ENCODE results near the gene TMEM106A. TPM values are rescaled to one million over a fixed set of nuclear protein-coding genes. Genes with fewer than 3 reads are reported as not detected.
"Not testable (repeated sequence)": the region's sequence is repeated elsewhere in the genome, so short reads cannot be mapped to it uniquely, and the experiment has no call there.

The TMEM106A gene, protein sequence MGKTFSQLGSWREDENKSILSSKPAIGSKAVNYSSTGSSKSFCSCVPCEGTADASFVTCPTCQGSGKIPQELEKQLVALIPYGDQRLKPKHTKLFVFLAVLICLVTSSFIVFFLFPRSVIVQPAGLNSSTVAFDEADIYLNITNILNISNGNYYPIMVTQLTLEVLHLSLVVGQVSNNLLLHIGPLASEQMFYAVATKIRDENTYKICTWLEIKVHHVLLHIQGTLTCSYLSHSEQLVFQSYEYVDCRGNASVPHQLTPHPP
- 0.96 and 1.7 TPM in 2 replicates for total RNA-seq (2014; rRNA removed; shearing (Covaris generic))

DNA sequence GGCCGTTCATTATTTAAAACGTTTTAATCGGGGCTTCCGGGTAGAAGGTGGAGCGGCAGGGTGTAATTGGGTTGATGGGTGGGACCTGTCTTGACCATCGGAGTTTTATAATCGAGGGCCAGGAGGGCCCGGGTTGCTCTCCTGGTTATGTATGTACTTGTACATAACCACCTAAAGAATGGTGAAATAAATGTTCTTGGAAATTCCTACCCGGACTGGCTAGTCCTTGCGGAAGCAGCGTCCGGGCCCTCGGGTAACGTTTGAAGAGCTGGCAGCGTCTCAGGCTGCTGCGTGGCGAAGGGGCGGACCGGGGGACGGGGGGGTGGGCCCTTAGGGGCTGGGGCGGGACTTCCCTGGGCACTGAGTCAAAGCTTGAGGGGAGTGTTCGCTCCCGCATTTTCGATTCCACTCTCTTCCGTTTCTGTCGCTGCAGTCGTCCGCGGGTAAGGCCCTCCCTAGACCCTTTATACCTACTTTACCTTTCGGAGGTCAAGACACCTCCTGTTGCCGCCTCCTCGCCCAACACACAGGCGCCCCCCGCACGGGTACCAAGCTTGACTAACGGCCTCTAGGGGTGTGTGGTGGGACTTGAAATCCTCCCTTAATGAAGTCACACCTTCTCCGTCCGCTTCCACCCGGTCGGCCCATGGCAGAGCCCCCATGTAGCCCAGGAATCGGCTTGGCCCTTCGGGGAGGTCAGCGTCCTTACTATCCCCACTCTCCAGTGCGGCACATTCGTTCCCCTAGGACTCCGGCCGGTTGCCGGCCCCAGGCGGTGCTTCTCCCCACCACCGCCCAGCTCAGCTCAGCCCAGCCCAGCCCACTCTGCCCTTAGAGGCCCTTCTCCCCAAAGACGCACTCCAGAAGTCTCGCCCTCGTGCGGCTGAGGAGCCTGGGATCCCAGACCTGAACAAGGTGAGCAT lies at the start of gene TMEM106A:
TSS of gene TMEM106A (plus strand) at position 396 of the 923 bp plus-strand sequence. CDS start 1,167 bp downstream, outside the sequence.
- no peaks in the 10 kb centered on the region for H3K27me3 ChIP-seq (ENCODE audit: control insufficient read depth, insufficient read depth, low read length)

DNA sequence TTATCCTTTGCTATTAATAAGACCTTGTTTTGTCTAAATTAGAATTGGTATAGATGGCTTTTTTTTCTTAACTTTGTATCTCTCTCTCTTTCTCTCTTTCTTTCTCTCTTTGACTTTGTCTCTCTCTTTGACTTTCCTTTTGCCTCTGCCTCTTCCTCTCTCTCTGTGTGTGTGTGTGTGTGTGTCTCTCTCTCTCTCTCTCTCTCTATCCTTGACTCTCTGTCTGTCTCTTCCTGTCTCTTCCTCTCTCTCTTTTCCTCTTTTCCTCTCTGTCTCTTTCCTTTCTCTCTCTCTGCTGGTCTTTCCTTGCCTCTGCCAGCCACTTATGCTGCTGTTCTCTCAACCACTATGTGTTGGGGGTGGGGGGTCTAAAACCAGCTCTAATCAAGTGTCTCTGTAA lies 45.7 kb upstream of the TMEM106A start:
- H3K27me3 ChIP-seq (ENCODE audit: control insufficient read depth, insufficient read depth, low read length); H3K4me3 ChIP-seq (ENCODE audit: insufficient read depth, low read depth, low read length); H3K36me3 ChIP-seq (replicated peaks; ENCODE audit: control insufficient read depth, insufficient read depth, low read length); DNase-seq: not testable (repeated sequence)

More for the DNA sequence above, at the start of gene TMEM106A:
- Histone ChIP-seq H3K4me3 (ENCODE audit: insufficient read depth, low read depth, low read length) (peak within 1 kb of the TSS; percentile 61), H3K36me3 (replicated peaks; ENCODE audit: control insufficient read depth, insufficient read depth, low read length) (peaks cover 1% of the 10 kb centered on the region; the same call in 1 of the 2 replicates)
- DNase-seq: peak; percentile 97

DNA sequence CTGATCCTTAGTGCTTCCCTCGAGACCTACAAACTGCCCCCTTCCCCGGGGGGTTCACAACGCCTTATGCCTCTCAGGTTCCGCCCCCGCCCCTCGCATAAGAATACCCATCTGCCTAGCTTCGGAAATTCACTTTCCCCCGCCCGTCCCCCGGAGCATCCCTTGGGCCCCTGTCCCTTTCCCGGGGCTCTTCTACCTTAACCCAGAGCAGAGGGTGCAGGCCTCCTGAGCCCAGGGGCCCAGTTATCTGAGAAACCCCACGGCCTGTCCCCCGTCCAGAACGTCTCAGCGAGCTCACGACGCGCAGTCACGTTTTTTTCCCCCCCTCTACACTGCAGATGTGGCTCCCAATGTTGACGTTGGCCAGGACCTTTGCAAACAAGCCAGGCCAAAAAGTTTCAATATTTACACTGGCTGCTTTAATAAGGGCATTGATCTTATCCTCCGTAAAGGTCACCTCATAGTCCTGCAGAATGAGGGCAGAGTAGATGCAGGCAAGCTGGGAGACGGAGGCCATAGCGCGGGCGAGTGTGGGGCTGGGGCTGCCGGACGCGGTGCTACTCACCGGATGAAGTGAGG lies 42.0 kb upstream of the TMEM106A start:
- no peaks in the 10 kb centered on the region for H3K27me3 ChIP-seq (ENCODE audit: control insufficient read depth, insufficient read depth, low read length)
- H3K36me3 ChIP-seq (replicated peaks; ENCODE audit: control insufficient read depth, insufficient read depth, low read length): no peaks in the 10 kb centered on the region
- peak; percentile 73 for DNase-seq
- H3K4me3 ChIP-seq (ENCODE audit: insufficient read depth, low read depth, low read length): peak overlapping the region; percentile 79

DNA sequence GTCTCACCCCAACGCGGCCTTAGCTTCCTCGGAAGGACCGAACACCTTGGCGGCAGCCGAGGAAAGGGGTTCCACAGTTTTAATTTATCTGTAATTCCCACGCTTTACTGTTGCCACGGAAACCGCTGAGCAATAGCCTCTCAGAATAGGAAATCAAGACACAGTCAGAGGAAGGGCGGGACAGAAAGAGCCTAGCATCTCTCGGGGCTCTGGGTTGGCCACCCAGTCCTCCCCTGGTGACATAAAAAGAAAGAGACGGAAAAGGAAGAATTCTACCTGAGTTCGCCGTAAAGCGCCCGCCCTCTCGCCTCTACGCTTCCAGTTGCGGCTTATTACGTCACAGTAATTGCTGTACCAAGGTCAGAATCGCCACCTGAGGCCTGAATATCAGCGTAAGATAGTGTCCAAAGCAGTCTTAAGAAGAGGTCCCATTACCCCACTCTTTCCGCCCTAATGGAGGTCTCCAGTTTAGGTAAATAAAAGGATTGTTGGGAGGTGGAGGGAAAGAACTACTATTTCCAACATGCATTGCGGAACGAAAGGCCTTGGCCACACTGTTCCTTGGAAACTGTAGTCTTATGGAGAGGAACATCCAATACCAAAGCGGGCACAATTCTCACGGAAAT lies 41.4 kb upstream of the TMEM106A start:
- Histone ChIP-seq H3K27me3 (ENCODE audit: control insufficient read depth, insufficient read depth, low read length) (no peaks in the 10 kb centered on the region), H3K36me3 (replicated peaks; ENCODE audit: control insufficient read depth, insufficient read depth, low read length) (no peaks in the 10 kb centered on the region), H3K4me3 (ENCODE audit: insufficient read depth, low read depth, low read length) (peak overlapping the region; percentile 79)
- peak; percentile 95 for DNase-seq

DNA sequence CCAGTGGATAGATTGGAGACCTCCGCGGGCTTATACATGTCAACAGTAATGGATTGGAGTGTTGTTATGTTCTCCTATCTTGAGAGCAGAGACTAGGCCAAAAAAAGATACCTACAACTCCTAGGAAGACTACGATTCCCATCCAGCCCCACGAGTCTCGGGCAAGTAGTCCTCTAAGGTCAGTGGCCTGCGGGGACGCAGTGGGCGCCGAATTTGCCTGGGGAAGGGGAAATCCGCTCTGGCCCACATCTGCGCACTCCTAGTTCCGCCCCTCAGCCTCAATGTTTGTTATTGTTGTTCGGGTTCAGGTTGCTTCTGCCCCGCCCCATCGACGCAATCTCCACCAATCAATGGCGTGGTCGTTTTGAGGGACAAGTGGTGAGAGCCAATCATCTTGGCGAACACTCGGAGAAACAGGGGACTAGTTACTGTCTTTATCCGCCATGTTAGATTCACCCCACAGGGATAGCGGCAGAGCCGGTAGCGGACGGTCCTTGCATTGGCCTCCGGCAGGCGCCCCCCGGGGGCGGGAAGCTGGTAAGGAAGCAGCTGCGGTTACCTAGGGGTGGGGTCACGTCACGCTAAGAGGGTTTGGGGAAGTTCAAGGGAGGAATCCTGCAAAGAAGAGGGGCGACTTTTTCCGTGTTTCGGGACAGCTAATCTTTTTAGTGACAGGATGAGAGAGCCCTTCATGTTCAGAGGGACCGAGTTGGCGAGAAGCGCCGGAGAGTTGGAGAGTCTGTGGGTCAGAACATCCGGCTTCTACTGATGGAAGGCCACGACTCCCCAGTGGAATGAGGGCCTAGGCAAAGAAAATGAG lies 40.7 kb upstream of the TMEM106A start, which contains the start of gene NBR1:
TSS of gene NBR1 (plus strand) at position 449 of the 820 bp plus-strand sequence. CDS start 4,586 bp downstream, outside the sequence.
- Histone ChIP-seq H3K27me3 (ENCODE audit: control insufficient read depth, insufficient read depth, low read length) (no peaks in the 10 kb centered on the region), H3K36me3 (replicated peaks; ENCODE audit: control insufficient read depth, insufficient read depth, low read length) (no peaks in the 10 kb centered on the region), H3K4me3 (ENCODE audit: insufficient read depth, low read depth, low read length) (peak within 1 kb of the TSS; percentile 79)
- peak; percentile 97 for DNase-seq

DNA sequence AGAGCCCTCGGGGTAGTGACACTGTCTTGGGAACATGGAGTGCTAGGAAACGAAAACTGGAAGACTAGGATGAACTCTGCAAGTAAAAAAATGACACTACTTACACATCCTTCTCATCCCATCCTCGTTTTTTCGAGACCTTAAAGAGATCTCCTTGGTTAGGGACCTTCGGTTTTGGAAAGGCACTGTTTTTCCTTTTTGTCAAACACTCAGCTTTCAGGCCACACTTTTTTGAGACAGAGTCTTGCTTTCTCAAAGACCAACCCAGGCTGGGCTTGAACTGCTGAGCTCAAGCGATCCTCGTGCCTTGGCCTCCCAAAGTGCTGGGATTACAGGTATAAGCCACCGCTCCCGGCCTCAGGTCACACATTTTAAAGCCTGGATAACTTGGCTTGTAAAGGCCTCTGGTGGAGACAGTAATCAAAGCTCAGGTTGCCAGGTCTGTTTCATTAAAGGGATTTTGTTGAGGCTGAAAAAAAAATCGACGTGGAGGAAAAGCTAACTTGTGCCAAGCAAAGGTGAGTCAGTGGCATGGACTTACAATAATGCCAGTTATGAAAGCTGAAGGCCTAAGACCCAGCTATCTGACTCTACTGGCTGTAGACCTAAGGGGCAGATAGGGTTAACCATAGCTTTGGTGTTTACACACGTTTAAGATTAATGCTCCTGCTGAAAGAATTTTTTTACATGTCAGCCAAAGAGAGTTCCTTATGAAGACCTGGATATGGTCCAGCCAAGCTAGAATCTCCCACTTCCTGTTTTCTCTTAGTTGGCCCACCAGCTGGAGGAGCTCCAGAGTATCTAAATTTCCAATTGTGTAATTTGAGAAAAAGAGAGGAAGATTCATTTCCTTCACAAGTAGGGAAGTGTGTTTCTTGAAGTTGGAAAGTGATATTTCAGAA lies 39.8 kb upstream of the TMEM106A start:
- no peak for DNase-seq
- no peaks in the 10 kb centered on the region for H3K36me3 ChIP-seq (replicated peaks; ENCODE audit: control insufficient read depth, insufficient read depth, low read length)
- no peaks in the 10 kb centered on the region for H3K27me3 ChIP-seq (ENCODE audit: control insufficient read depth, insufficient read depth, low read length)
- peak overlapping the region; percentile 79 for H3K4me3 ChIP-seq (ENCODE audit: insufficient read depth, low read depth, low read length)

DNA sequence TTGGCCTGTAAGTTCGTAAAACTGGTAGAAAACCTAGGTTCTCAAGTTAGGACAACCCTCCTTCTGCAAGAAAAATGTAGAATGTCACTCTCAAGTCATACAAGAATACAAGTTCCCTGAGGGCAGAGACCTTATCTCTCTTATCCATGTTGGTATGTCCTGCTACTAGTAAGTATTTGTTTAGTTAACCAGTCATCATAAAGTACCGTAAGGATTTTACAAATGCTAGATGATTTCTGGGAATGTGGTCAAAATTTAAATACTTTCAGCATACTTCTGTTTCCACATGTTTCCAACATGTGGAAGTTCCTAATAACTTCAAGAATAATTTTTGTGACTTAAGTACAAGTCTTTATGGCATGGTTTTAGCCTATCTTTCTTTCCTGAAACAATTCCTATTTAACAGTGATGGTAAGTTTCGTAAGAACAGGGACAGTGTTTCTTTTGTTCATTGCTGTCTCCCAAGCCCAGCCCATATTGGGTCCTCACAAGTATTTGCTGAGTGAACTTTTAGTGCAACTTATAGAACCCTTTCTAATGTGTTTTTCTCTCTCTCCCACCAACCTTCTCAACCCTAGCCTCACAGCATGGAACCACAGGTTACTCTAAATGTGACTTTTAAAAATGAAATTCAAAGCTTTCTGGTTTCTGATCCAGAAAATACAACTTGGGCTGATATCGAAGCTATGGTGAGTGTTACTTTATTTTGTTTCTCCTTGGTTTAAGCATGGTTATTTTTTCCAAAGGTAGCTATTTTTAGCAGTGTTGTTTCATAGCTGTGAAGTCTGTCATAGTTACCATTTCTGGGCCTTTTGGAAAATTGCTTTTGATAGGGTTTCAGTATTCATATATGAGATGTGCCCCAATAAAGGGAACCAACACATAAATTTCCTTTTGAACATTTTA lies 36.2 kb upstream of the TMEM106A start:
- Histone ChIP-seq H3K4me3 (ENCODE audit: insufficient read depth, low read depth, low read length) (no peak overlapping the region), H3K27me3 (ENCODE audit: control insufficient read depth, insufficient read depth, low read length) (no peaks in the 10 kb centered on the region), H3K36me3 (replicated peaks; ENCODE audit: control insufficient read depth, insufficient read depth, low read length) (peaks cover 3% of the 10 kb centered on the region)
- DNase-seq: no peak

DNA sequence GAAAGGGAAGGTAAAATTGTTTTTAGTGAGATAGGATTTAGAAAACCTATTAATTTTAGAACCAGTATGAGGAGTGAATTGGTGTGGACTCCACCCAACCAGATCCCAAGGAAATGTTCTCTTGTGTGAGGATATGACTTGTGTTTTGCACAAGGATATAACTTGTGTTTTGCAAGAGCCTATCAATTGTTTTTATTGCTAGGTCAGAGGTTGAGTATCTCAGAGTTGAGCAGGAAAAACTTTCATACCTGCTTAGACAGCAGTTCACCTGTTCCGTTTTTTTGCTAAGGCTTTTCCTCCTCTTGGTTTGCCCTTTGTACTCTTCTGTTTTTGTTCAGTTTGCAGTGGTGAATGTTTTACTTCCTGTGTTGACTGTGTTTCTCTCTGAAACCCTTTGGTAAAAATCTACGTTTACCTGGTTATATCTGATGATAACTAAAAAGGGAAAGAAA lies 35.5 kb upstream of the TMEM106A start:
- Histone ChIP-seq H3K4me3 (ENCODE audit: insufficient read depth, low read depth, low read length) (no peak overlapping the region), H3K36me3 (replicated peaks; ENCODE audit: control insufficient read depth, insufficient read depth, low read length) (peaks cover 3% of the 10 kb centered on the region), H3K27me3 (ENCODE audit: control insufficient read depth, insufficient read depth, low read length) (no peaks in the 10 kb centered on the region)
- DNase-seq: no peak

DNA sequence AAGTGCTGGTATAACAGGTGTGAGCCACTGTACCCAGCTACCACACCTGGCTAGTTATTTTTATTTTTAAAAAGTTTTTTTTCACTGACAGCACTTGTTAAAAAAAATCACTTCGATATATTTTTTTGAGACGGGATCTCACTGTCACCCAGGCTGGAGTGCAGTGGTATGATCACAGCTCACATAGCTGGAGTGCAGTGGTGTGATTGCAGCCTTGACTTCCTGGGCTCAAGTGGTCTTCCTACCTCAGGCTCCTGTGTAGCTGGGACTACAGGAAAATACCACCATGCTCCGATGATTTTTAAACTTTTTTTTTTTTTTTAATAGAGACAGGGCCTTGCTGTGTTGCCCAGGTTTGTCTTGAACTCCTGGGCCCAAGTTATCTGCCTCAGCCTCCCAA lies 27.8 kb upstream of the TMEM106A start:
- Histone ChIP-seq H3K4me3 (ENCODE audit: insufficient read depth, low read depth, low read length) (no peak overlapping the region), H3K27me3 (ENCODE audit: control insufficient read depth, insufficient read depth, low read length) (no peaks in the 10 kb centered on the region), H3K36me3 (replicated peaks; ENCODE audit: control insufficient read depth, insufficient read depth, low read length) (peaks cover 6% of the 10 kb centered on the region)
- no peak for DNase-seq

DNA sequence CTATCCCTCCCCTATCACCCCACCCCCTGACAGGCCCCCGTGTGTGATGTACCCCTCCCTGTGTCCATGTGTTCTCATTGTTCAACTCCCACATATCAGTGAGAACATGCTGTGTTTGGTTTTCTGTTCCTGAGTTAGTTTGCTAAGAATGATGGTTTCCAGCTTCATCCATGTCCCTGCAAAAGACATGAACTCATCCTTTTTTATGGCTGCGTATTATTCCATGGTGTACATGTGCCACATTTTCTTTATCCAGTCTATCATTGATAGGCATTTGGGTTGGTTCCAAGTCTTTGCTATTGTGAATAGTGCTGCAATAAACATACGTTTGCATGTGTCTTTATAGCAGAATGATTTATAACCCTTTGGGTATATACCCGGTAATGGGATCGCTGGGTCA lies 25.0 kb upstream of the TMEM106A start:
- H3K4me3 ChIP-seq (ENCODE audit: insufficient read depth, low read depth, low read length); H3K27me3 ChIP-seq (ENCODE audit: control insufficient read depth, insufficient read depth, low read length); DNase-seq: not testable (repeated sequence)
- peaks cover 13% of the 10 kb centered on the region for H3K36me3 ChIP-seq (replicated peaks; ENCODE audit: control insufficient read depth, insufficient read depth, low read length)

DNA sequence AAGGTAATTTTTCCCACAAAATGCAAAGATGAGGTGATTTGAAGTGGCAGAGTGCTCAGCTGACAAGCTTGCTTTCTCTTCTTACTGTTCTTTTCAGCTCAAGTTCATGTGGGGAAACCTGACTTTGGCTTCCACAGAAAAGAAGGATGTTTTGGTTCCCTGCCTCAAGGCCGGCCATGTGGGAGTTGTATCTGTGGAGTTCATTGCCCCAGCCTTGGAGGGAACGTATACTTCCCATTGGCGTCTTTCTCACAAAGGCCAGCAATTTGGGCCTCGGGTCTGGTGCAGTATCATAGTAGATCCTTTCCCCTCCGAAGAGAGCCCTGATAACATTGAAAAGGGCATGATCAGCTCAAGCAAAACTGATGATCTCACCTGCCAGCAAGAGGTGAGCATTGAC lies 18.4 kb upstream of the TMEM106A start:
- Histone ChIP-seq H3K4me3 (ENCODE audit: insufficient read depth, low read depth, low read length) (no peak overlapping the region), H3K36me3 (replicated peaks; ENCODE audit: control insufficient read depth, insufficient read depth, low read length) (peaks cover 33% of the 10 kb centered on the region), H3K27me3 (ENCODE audit: control insufficient read depth, insufficient read depth, low read length) (no peaks in the 10 kb centered on the region)
- no peak for DNase-seq

DNA sequence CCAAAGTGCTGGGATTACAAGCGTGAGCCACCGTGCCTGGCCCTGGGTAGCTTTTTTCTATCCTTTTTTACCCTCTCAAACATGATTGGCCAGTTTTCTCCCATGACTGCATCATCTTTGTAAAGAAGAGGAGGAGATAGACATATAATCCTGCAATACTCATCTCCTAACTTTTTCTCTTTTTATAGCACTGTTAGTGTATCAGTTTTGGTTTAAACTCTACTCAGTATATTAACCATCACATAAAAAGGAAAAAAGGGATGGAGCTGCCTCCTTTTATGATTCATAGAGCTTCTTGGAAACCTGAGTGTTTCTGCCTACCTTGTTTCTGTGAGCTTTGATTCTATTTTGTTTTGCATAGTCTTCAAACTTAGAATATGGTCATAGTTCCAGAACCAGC lies 12.0 kb upstream of the TMEM106A start:
- Histone ChIP-seq H3K4me3 (ENCODE audit: insufficient read depth, low read depth, low read length) (no peak overlapping the region), H3K36me3 (replicated peaks; ENCODE audit: control insufficient read depth, insufficient read depth, low read length) (peaks cover 26% of the 10 kb centered on the region)
- DNase-seq: no peak

More for the DNA sequence above, 12.0 kb upstream of the TMEM106A start:
- H3K27me3 ChIP-seq (ENCODE audit: control insufficient read depth, insufficient read depth, low read length): no peaks in the 10 kb centered on the region
